Measurements from ENCODE around the gene MAK.

- TF ChIP-seq CTCF (optimal IDR thresholded peaks at IDR 0.05 in 1 of 3, IDR thresholded peaks at IDR 0.05 in 1 of 3, conservative IDR thresholded peaks at IDR 0.05 in 1 of 3; ENCODE audit: extremely low read depth in 1 of 3, insufficient read depth in 2 of 3, low read length in 3 of 3) (no peak), EZH2 (IDR thresholded peaks at IDR 0.05; ENCODE audit: low read length) (no peak)
These were observed 93.2 kb downstream of the MAK start for GRCh38 chr6:10745116-10745515.
